Naive thymus-derived CD4-positive, alpha-beta T cell (primary cell): ENCODE results near the gene ADCY7. TPM values are rescaled to one million over a fixed set of nuclear protein-coding genes. Genes with fewer than 3 reads are reported as not detected.

Experiments
- ATAC-seq: fragments of 150-1000 bp; cut with Tn5 transposase; 2 replicates; pipeline ENCODE4 v1.10.0; 2021; ENCODE audit warnings: mild to moderate bottlenecking, moderate library complexity
- CTCF ChIA-PET: fragments of 350-600 bp; sonication (Branson Sonifier 250); formaldehyde crosslinking; loops from one replicate; lab custom pipeline; 2021; ENCODE audit warnings: antibody characterized with exemption; lab: Charles Lee
- POLR2A ChIA-PET: fragments of 350-600 bp; sonication (Branson Sonifier 250); formaldehyde crosslinking; loops from one replicate; lab custom pipeline; 2021; ENCODE audit warnings: antibody characterized with exemption, inconsistent platforms; lab: Charles Lee
- DNase-seq, 9 donors: peaks; one replicate each; pipeline versions ENCODE4 v3.0.0 to v3.0.0-alpha.2; 2020 to 2022; ENCODE audit warnings: mixed read lengths in 1 of 9
- H3K27ac ChIP-seq: one replicate; pipeline ENCODE4 v1.7.0; 2013; ENCODE audit warnings: mild to moderate bottlenecking, low read depth, low read length, moderate library complexity
- H3K27me3 ChIP-seq, 2 donors: one replicate each; pipeline ENCODE4 v1.7.0; 2013; ENCODE audit warnings: low read length in 2 of 2, mild to moderate bottlenecking in 2 of 2, moderate library complexity in 2 of 2; ENCODE audit not compliant: control insufficient read depth in 2 of 2, insufficient read depth in 2 of 2
- H3K36me3 ChIP-seq, 3 experiments: 1 replicate in 2 of 3; 2 replicates in 1 of 3; pipeline ENCODE4 v1.7.0; 2013; ENCODE audit warnings: low read length in 3 of 3, mild to moderate bottlenecking in 3 of 3, moderate library complexity in 1 of 3; ENCODE audit not compliant: insufficient read depth in 3 of 3, control insufficient read depth in 2 of 3
- H3K4me1 ChIP-seq, 2 donors: one replicate each; pipeline ENCODE4 v1.7.0; 2013; ENCODE audit warnings: low read length in 2 of 2, mild to moderate bottlenecking in 2 of 2, moderate library complexity in 1 of 2; ENCODE audit not compliant: control insufficient read depth in 2 of 2, insufficient read depth in 2 of 2
- H3K4me3 ChIP-seq: 2 replicates; pipeline ENCODE4 v1.7.0; 2013; ENCODE audit warnings: mild to moderate bottlenecking, low read length
- H3K9me3 ChIP-seq, 3 experiments: 1 replicate in 2 of 3; 2 replicates in 1 of 3; pipeline ENCODE4 v1.7.0; 2013; ENCODE audit warnings: low read length in 3 of 3; ENCODE audit not compliant: control insufficient read depth in 2 of 3
- H3K27ac Mint-ChIP-seq, 9 donors: one replicate each; pipeline ENCODE4 v1.8.0; 2020 to 2022; ENCODE audit warnings: mixed read lengths in 9 of 9, mild to moderate bottlenecking in 8 of 9, moderate library complexity in 5 of 9, inconsistent platforms in 2 of 9
- H3K27me3 Mint-ChIP-seq, 5 donors: one replicate each; pipeline ENCODE4 v1.8.0; 2021 to 2022; ENCODE audit warnings: mixed read lengths in 5 of 5, mild to moderate bottlenecking in 1 of 5
- H3K36me3 Mint-ChIP-seq, 5 donors: one replicate each; pipeline ENCODE4 v1.8.0; 2020 to 2022; ENCODE audit warnings: mixed read lengths in 5 of 5, mild to moderate bottlenecking in 3 of 5, inconsistent platforms in 1 of 5
- H3K4me1 Mint-ChIP-seq, 7 donors: one replicate each; pipeline ENCODE4 v1.8.0; 2020 to 2022; ENCODE audit warnings: mixed read lengths in 7 of 7, mild to moderate bottlenecking in 3 of 7, inconsistent platforms in 1 of 7
- H3K4me3 Mint-ChIP-seq, 10 donors: one replicate each; pipeline ENCODE4 v1.8.0; 2020 to 2022; ENCODE audit warnings: mild to moderate bottlenecking in 10 of 10, mixed read lengths in 10 of 10, moderate library complexity in 6 of 10, inconsistent platforms in 2 of 10
- H3K9me3 Mint-ChIP-seq, 11 donors: one replicate each; pipeline ENCODE4 v1.8.0; 2020 to 2022; ENCODE audit warnings: mixed read lengths in 11 of 11, mild to moderate bottlenecking in 4 of 11, inconsistent platforms in 1 of 11, moderate library complexity in 1 of 11
- intact Hi-C, 2 donors: fragments of 100-400 bp; cut with micrococcal nuclease; formaldehyde crosslinking; loops; one replicate each; pipeline ENCODE4 v1.15.1; 2023
- polyA plus RNA-seq, 2 donors: library from polyadenylated mRNA; unstranded; fragments of 300-500 nt; fragmentation: Illumina TruSeq; gene quantifications; one replicate each; pipeline ENCODE4 v1.2.3, GENCODE V29; 2021
- total RNA-seq, 6 experiments: library from RNA in 5 of 6; stranded (reverse) in 5 of 6; gene quantifications; 1 replicate in 5 of 6; 2 replicates in 1 of 6; pipeline ENCODE4 v1.2.3 and lab custom pipeline; 2021 to 2026

ADCY7 gene
- total RNA-seq (100 to 1,000 TPM; 179 to 326 (median 208) TPM), polyA plus RNA-seq (10 to 100 TPM; 62.6 to 85.7 TPM), total RNA-seq (lab: John Stamatoyannopoulos, UW) (353 reads per million, percentile 97 among the genes with 10 or more reads in this experiment)

GRCh38 chr16:50266337-50267091 is at the start of gene ADCY7:
TSS of gene ADCY7 (plus strand) at chr16:50266551. CDS start at chr16:50288180, 21,629 bp downstream.
- ATAC-seq (peak; percentile 90), DNase-seq (peak; percentile 57 to 84 (median 77))
- Mint-ChIP-seq H3K4me3 (peak within 1 kb of the TSS; percentile 83 to 98 (median 96)), H3K4me1 (peaks cover 56 to 76% (median 60%) of the 10 kb centered on the region in 7 donors), H3K27me3 (no peaks in the 10 kb centered on the region), H3K27ac (peak within 1 kb of the TSS; percentile 77 to 99 (median 97)), H3K36me3 (peaks cover 0 to 14% (median 3%) of the 10 kb centered on the region in 5 donors), H3K9me3 (no peaks in the 10 kb centered on the region)
- intact Hi-C loops = loop anchor here (1.0 to 5.0 kb wide), 17 partner anchors 8 to 540 kb away; partner anchors contain the start of genes HEATR3 (in 2 of the 2), NKD1 (in 2 of the 2), BRD7 (in 1 of the 2) and CNEP1R1 (in 1 of the 2)
- no peaks in the 10 kb centered on the region for H3K27me3 ChIP-seq
- H3K36me3 ChIP-seq = peaks cover 0 to 11% (median 0%) of the 10 kb centered on the region in 3 experiments
- CTCF ChIA-PET = interaction anchor here (0.6 to 4.6 kb wide), 9 partner anchors 8 to 540 kb away, joined by 3 to 36 read pairs (median 6); no protein-coding TSS in a partner anchor
- peaks cover 41 to 46% of the 10 kb centered on the region in 2 donors for H3K4me1 ChIP-seq
- H3K27ac ChIP-seq = peak within 1 kb of the TSS; percentile 85
- POLR2A ChIA-PET = interaction anchor here (0.5 to 19.1 kb wide), 5 partner anchors 13 to 88 kb away, joined by 3 to 257 read pairs (median 6); no protein-coding TSS in a partner anchor
- H3K4me3 ChIP-seq = peak within 1 kb of the TSS; percentile 87
- no peaks in the 10 kb centered on the region for H3K9me3 ChIP-seq

DNA sequence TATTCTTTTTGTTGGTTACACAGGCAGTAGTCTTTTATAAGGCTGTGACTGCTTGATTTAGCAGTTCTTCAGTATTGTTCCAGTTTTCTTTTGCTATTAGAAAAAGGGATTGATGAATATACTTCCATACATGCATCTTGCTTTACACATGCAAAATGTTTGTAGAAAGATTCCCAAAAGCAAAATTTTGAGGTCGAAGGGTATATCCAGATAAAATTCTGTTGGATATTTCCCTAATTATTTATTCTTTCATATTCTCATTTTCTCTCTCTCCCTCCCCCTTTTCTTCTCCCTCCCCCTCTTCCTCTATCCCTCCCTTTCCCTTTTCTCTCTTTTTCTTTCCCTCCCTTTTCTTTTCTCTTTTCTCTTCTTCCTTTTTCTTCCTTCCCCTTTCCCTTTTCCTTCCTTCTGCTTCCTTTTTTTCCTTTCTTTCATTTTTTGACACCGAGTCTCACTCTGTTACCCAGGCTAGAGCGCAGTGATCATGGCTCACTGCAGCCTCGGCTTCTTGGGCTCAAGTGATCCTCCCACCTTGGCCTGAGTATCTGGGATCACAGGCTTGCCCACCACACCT is 46.9 kb upstream of the ADCY7 start:
- intact Hi-C loops = loop anchor here (10.0 kb wide), 2 partner anchors 105 to 285 kb away; no protein-coding TSS in a partner anchor

DNA sequence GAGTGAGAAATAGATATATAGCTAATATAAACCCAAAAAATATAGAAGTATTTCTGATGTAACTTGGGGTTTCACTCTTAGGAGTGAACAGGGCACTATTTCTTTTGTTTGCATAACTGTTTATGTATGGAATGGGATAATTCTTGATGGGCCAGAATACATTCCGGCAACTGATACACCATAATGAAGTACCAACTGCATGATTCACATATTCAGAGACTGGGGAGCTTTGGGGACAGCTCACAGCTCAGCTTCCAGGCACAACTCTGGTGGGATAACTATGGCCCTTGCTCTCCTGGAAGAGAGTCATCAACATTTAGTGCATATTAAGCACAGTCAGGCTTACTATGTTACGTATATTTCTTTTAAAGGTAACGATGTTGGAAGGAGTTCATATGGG is 42.1 kb upstream of the ADCY7 start:
- H3K4me3 Mint-ChIP-seq = no peak overlapping the region
- DNase-seq = no peak
- peaks cover 0 to 10% (median 0%) of the 10 kb centered on the region in 7 donors for H3K4me1 Mint-ChIP-seq

More for the DNA sequence above, 46.9 kb upstream of the ADCY7 start:
- DNase-seq = no peak
- H3K4me1 ChIP-seq = no peaks in the 10 kb centered on the region
- H3K36me3 Mint-ChIP-seq = peaks cover 0 to 26% (median 6%) of the 10 kb centered on the region in 5 donors
- H3K9me3 ChIP-seq = no peaks in the 10 kb centered on the region
- no peak overlapping the region for H3K4me3 ChIP-seq
- peaks cover 7 to 53% (median 15%) of the 10 kb centered on the region in 3 experiments for H3K36me3 ChIP-seq
- H3K4me3 Mint-ChIP-seq = no peak overlapping the region
- ChIA-PET POLR2A (no interaction called here), CTCF (no interaction called here)
- no peaks in the 10 kb centered on the region for H3K9me3 Mint-ChIP-seq
- ATAC-seq = no peak
- peaks cover 0 to 25% (median 7%) of the 10 kb centered on the region in 7 donors for H3K4me1 Mint-ChIP-seq
- no peaks in the 10 kb centered on the region for H3K27me3 Mint-ChIP-seq
- H3K27ac ChIP-seq = no peak overlapping the region
- no peaks in the 10 kb centered on the region for H3K27me3 ChIP-seq
- H3K27ac Mint-ChIP-seq = peak overlapping the region in 2 of 9 donors; percentile 15 to 43

GRCh38 chr16:50227120-50227519 is 39.2 kb upstream of the ADCY7 start:
- Mint-ChIP-seq H3K9me3 (no peaks in the 10 kb centered on the region), H3K4me3 (no peak overlapping the region), H3K27me3 (no peaks in the 10 kb centered on the region), H3K36me3 (peaks cover 3 to 49% (median 25%) of the 10 kb centered on the region in 5 donors), H3K27ac (peak overlapping the region in 1 of 9 donors; percentile 36), H3K4me1 (peaks cover 0 to 10% (median 0%) of the 10 kb centered on the region in 7 donors)
- no peak overlapping the region for H3K27ac ChIP-seq
- ChIA-PET CTCF (interaction anchor here (0.7 to 0.8 kb wide), 2 partner anchors 13 to 132 kb away, joined by 3 read pairs; no protein-coding TSS in a partner anchor), POLR2A (no interaction called here)
- H3K4me3 ChIP-seq = no peak overlapping the region
- intact Hi-C loops = no loop called here
- DNase-seq = no peak
- no peaks in the 10 kb centered on the region for H3K27me3 ChIP-seq
- H3K4me1 ChIP-seq = no peaks in the 10 kb centered on the region
- no peaks in the 10 kb centered on the region for H3K9me3 ChIP-seq
- ATAC-seq = no peak
- peaks cover 10 to 43% (median 22%) of the 10 kb centered on the region in 3 experiments for H3K36me3 ChIP-seq

More for the DNA sequence above, 42.1 kb upstream of the ADCY7 start:
- H3K27me3 Mint-ChIP-seq = no peaks in the 10 kb centered on the region
- ChIA-PET CTCF (interaction anchor here (1.2 kb wide), 1 partner anchor 14 kb away, joined by 3 read pairs; no protein-coding TSS in a partner anchor), POLR2A (no interaction called here)
- H3K4me1 ChIP-seq = no peaks in the 10 kb centered on the region
- H3K9me3 Mint-ChIP-seq = no peaks in the 10 kb centered on the region
- ATAC-seq = no peak
- H3K36me3 ChIP-seq = peaks cover 10 to 51% (median 22%) of the 10 kb centered on the region in 3 experiments
- peaks cover 3 to 44% (median 22%) of the 10 kb centered on the region in 5 donors for H3K36me3 Mint-ChIP-seq
- H3K4me3 ChIP-seq = no peak overlapping the region
- H3K27me3 ChIP-seq = no peaks in the 10 kb centered on the region
- H3K27ac ChIP-seq = no peak overlapping the region
- H3K9me3 ChIP-seq = no peaks in the 10 kb centered on the region
- intact Hi-C loops = no loop called here
- no peak overlapping the region for H3K27ac Mint-ChIP-seq

DNA sequence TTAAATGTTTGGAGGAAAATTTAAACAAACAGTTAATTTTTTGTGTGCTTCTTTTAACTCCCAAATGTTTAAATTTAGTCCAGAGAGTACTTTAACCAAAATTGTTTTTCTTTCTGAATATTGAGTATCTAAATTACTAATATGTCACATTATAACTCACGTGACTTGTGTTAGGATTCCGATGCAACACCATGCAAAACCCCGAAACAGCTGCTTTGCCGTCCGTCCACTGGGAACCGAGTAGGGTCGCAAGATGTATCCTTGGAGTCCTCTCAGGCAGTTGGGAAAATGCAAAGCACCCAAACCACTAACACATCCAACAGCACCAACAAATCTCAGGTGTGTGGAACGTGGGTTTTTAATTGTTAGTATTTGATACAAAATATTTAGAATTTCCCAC is 38.7 kb upstream of the ADCY7 start:
- H3K27ac ChIP-seq = no peak overlapping the region
- intact Hi-C loops = no loop called here
- peaks cover 10 to 43% (median 22%) of the 10 kb centered on the region in 3 experiments for H3K36me3 ChIP-seq
- POLR2A ChIA-PET = interaction anchor here (0.6 kb wide), 1 partner anchor 530 kb away, joined by 3 read pairs; no protein-coding TSS in a partner anchor
- Mint-ChIP-seq H3K9me3 (no peaks in the 10 kb centered on the region), H3K4me3 (no peak overlapping the region), H3K4me1 (peaks cover 0 to 10% (median 0%) of the 10 kb centered on the region in 7 donors), H3K27me3 (no peaks in the 10 kb centered on the region), H3K27ac (no peak overlapping the region), H3K36me3 (peaks cover 3 to 49% (median 25%) of the 10 kb centered on the region in 5 donors)
- ATAC-seq = no peak
- no peaks in the 10 kb centered on the region for H3K4me1 ChIP-seq
- H3K27me3 ChIP-seq = no peaks in the 10 kb centered on the region
- CTCF ChIA-PET = interaction anchor here (0.7 to 0.8 kb wide), 3 partner anchors 14 to 415 kb away, joined by 3 read pairs; no protein-coding TSS in a partner anchor
- no peak overlapping the region for H3K4me3 ChIP-seq
- no peaks in the 10 kb centered on the region for H3K9me3 ChIP-seq
- DNase-seq = no peak

GRCh38 chr16:50228364-50228868 is 37.9 kb upstream of the ADCY7 start:
- ChIA-PET POLR2A (interaction anchor here (0.6 kb wide), 1 partner anchor 529 kb away, joined by 3 read pairs; no protein-coding TSS in a partner anchor), CTCF (interaction anchor here (0.8 to 1.4 kb wide), 2 partner anchors 414 to 578 kb away, joined by 3 read pairs; no protein-coding TSS in a partner anchor)
- Mint-ChIP-seq H3K27me3 (no peaks in the 10 kb centered on the region), H3K36me3 (peaks cover 3 to 45% (median 25%) of the 10 kb centered on the region in 5 donors), H3K9me3 (no peaks in the 10 kb centered on the region), H3K4me1 (peaks cover 0 to 10% (median 0%) of the 10 kb centered on the region in 7 donors), H3K4me3 (no peak overlapping the region), H3K27ac (no peak overlapping the region)
- intact Hi-C loops = no loop called here
- Histone ChIP-seq H3K4me3 (no peak overlapping the region), H3K4me1 (no peaks in the 10 kb centered on the region), H3K9me3 (no peaks in the 10 kb centered on the region), H3K27ac (no peak overlapping the region), H3K27me3 (no peaks in the 10 kb centered on the region), H3K36me3 (peaks cover 10 to 43% (median 22%) of the 10 kb centered on the region in 3 experiments)
- DNase-seq (no peak), ATAC-seq (no peak)
